ENCODE results near the gene B3GLCT.

- TF ChIP-seq CTCF (conservative IDR thresholded peaks at IDR 0.05; ENCODE audit: low read depth, low read length) (no peak), EZH2 (IDR thresholded peaks at IDR 0.05; ENCODE audit: low read length, unreplicated experiment) (no peak)
Observed at GRCh38 chr13:31160857-31161556, 38.8 kb upstream of the B3GLCT start.

All from PC-3 (cell line).